Psoas muscle (tissue), 8 donors: ENCODE data around the gene ARMS2. TPM values are rescaled to one million over a fixed set of nuclear protein-coding genes. Genes with fewer than 3 reads are reported as not detected.

Experiments
- ATAC-seq, 4 donors: fragments of 200-7000 bp; cut with Tn5 transposase; one replicate each; pipeline ENCODE4 v1.9.1; 2020; ENCODE audit warnings: moderate library complexity in 3 of 4, mild to moderate bottlenecking in 2 of 4
- DNase-seq, 2 donors: peaks; one replicate each; pipeline ENCODE4 v3.0.0-alpha.2; 2020
- H3K27ac ChIP-seq: fragments of 200-600 bp; one replicate; pipeline ENCODE4 v1.8.0; 2022
- H3K27me3 ChIP-seq, 3 donors: fragments of 200-600 bp in 1 of 3; one replicate each; pipeline versions ENCODE4 v1.6.1 to v1.8.0; 2013 to 2022; ENCODE audit warnings: low read length in 2 of 3, mild to moderate bottlenecking in 2 of 3, moderate library complexity in 1 of 3; ENCODE audit not compliant: insufficient read depth in 3 of 3
- H3K36me3 ChIP-seq, 2 donors: fragments of 200-600 bp in 1 of 2; one replicate each; pipeline versions ENCODE4 v1.6.1 to v1.8.0; 2013 to 2022; ENCODE audit warnings: low read depth in 1 of 2, mild to moderate bottlenecking in 1 of 2, moderate library complexity in 1 of 2; ENCODE audit not compliant: insufficient read depth in 1 of 2
- H3K4me1 ChIP-seq: fragments of 200-600 bp; one replicate; pipeline ENCODE4 v1.8.0; 2022
- H3K4me3 ChIP-seq: fragments of 200-600 bp; one replicate; pipeline ENCODE4 v1.8.0; 2022; ENCODE audit warnings: mild to moderate bottlenecking
- H3K9me3 ChIP-seq: fragments of 200-600 bp; one replicate; pipeline ENCODE4 v1.8.0; 2022
- CTCF ChIP-seq: fragments of 200-600 bp; IDR thresholded peaks from one replicate; pipeline ENCODE4 v1.8.0; 2022; ENCODE audit warnings: antibody characterized with exemption
- WGBS, 3 donors: extraction: QIAGEN DNeasy Blood & Tissue Kit; methylation state at CpG; one replicate each; pipeline versions ENCODE4 v1.1.6 to v1.1.7; 2013; 5-methylcytosine and 5-hydroxymethylcytosine counted together
- intact Hi-C, 2 donors: fragments of 100-400 bp; cut with DNase I; formaldehyde crosslinking; loops; one replicate each; pipeline versions ENCODE4 v1.11.0 to v1.14.2; 2022
- polyA plus RNA-seq, 3 donors: library from polyadenylated mRNA; stranded (reverse); fragments of 200-250 nt; gene quantifications; one replicate each; pipeline ENCODE4 v1.2.3, GENCODE V29; 2013
- total RNA-seq, 4 donors: library from RNA; stranded (reverse); fragmentation: NEBNext Ultra II Directional in 2 of 4; extraction: Animal tissue kit (Norgen Biotek cat#: 25700) in 2 of 4; gene quantifications; one replicate each; pipeline versions ENCODE4 v1.2.1 to v1.2.4, GENCODE V29; 2021 to 2023
- donor health status: healthy with polysubstance abuse.
- donor health status: DM: no; HTN: no; CAD: no; lungs with moderate emphysema.
- donor health status: Bipolar disorder and iron deficiency.
- donor health status: healthy.
- donor health status: DM: yes; HTN: yes; CAD: no.
- donor health status: DM: no; HTN: no; CAD: no.
- donor health status: DM: no; HTN: no; CAD: no.
- donor health status: DM: yes; HTN: yes; CAD: no.

ARMS2 gene
- total and polyA plus RNA-seq, 7 donors, result 0.47 TPM; not detected in 6

GRCh38 chr10:122435212-122435827, 19.1 kb upstream of the ARMS2 start:
- no peak overlapping the region for H3K27ac ChIP-seq
- DNase-seq, result no peak
- peaks cover 2 to 40% of the 10 kb centered on the region in 2 donors for H3K36me3 ChIP-seq
- ATAC-seq, result peak in 2 of 4 donors; percentile 53 to 75
- H3K9me3 ChIP-seq, result no peaks in the 10 kb centered on the region
- TF ChIP-seq CTCF, result peak; percentile 76
- no peak overlapping the region for H3K4me3 ChIP-seq
- 33 to 36% (median 33%) methylated on average over 3 of the region's 3 CpGs for WGBS, 3 donors
- no peaks in the 10 kb centered on the region for H3K27me3 ChIP-seq
- H3K4me1 ChIP-seq, result no peaks in the 10 kb centered on the region
- intact Hi-C loops, result loop anchor here (1.0 to 10.0 kb wide), 4 partner anchors 93 to 156 kb away; partner anchors contain the start of gene DMBT1 (in 1 of the 2)

DNA sequence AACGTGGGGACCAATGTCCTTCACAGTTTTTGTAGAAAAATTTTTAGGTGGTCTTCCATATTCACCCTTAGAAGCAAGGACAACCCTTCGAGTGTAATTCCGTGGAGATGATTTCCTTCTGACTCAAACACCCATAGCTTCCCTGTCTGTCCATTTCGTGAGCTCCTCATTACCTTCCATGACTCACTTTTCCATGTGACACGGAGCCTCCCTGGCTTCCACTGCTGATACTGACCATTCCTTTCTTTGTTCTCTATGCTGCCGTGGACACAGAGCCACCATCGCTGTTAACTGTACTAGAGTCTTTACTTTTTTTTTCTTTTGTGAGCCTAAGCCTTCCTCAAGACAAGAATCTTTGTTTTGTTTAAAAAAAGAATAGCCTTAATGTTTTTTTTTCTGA, 12.5 kb upstream of the ARMS2 start:
- DNase-seq (no peak), ATAC-seq (peak; percentile 68 to 74 (median 72))
- no peaks in the 10 kb centered on the region for H3K9me3 ChIP-seq
- peaks cover 3% of the 10 kb centered on the region for H3K4me1 ChIP-seq
- H3K27ac ChIP-seq, result no peak overlapping the region
- intact Hi-C loops, result no loop called here
- no peak for TF ChIP-seq CTCF
- peaks cover 0 to 3% of the 10 kb centered on the region in 2 donors for H3K36me3 ChIP-seq
- H3K27me3 ChIP-seq, result no peaks in the 10 kb centered on the region
- 73 to 85% (median 80%) methylated on average over 7 of the region's 7 CpGs for WGBS, 3 donors
- no peak overlapping the region for H3K4me3 ChIP-seq

- intact Hi-C loops, result no loop called here
- no peak for ATAC-seq
- 87 to 97% (median 92%) methylated on average over 1 of the region's 1 CpG for WGBS, 3 donors
- peaks cover 30% of the 10 kb centered on the region for H3K4me1 ChIP-seq
- H3K9me3 ChIP-seq, result no peaks in the 10 kb centered on the region
- DNase-seq, result no peak
- no peak for TF ChIP-seq CTCF
- no peaks in the 10 kb centered on the region for H3K27me3 ChIP-seq
- H3K36me3 ChIP-seq, result no peaks in the 10 kb centered on the region
- no peak overlapping the region for H3K4me3 ChIP-seq
- no peak overlapping the region for H3K27ac ChIP-seq
Measured at GRCh38 chr10:122445469-122445868, 9.0 kb upstream of the ARMS2 start.

GRCh38 chr10:122445904-122446303, 8.5 kb upstream of the ARMS2 start:
- intact Hi-C loops, result no loop called here
- Histone ChIP-seq H3K9me3 (no peaks in the 10 kb centered on the region), H3K4me1 (peaks cover 30% of the 10 kb centered on the region), H3K27me3 (no peaks in the 10 kb centered on the region), H3K36me3 (no peaks in the 10 kb centered on the region), H3K4me3 (no peak overlapping the region), H3K27ac (no peak overlapping the region)
- peak in 3 of 4 donors; percentile 29 to 56 (median 48) for ATAC-seq
- no peak for TF ChIP-seq CTCF
- no peak for DNase-seq
